Endothelial cell of umbilical vein (primary cell): ENCODE results near the gene CLCN6. TPM values are rescaled to one million over a fixed set of nuclear protein-coding genes. Genes with fewer than 3 reads are reported as not detected.

Source experiments
- BruUV-seq: library from RNA; stranded (reverse); fragments of 400-500 nt; replicated peaks from 2 replicates; lab custom pipeline; 2021; lab: Mats Ljungman, UMichigan
- CTCF ChIA-PET: fragments of 300-600, 350-600 bp; sonication (Branson Sonifier 250); formaldehyde crosslinking; loops from one replicate; lab custom pipeline; 2021; ENCODE audit warnings: antibody characterized with exemption, inconsistent platforms; lab: Charles Lee
- POLR2A ChIA-PET: fragments of 300-600, 350-600 bp; sonication (Branson Sonifier 250); formaldehyde crosslinking; loops from one replicate; lab custom pipeline; 2021; ENCODE audit warnings: antibody characterized with exemption, inconsistent platforms; lab: Charles Lee
- DNase-seq: peaks from one replicate; pipeline ENCODE4 v3.0.0-alpha.2; 2011; ENCODE audit warnings: low read depth, low spot score
- FAIRE-seq: peaks from 2 replicates; lab custom pipeline; 2011; peaks lifted over from hg19 to GRCh38; lab: Jason Lieb, UNC
- H2AFZ ChIP-seq: 2 replicates; pipeline ENCODE4 v1.6.0; 2012; ENCODE audit warnings: low read depth, low read length, control low read depth, inconsistent platforms
- H3K27ac ChIP-seq: 2 replicates; pipeline ENCODE4 v1.5.1; 2011; ENCODE audit warnings: low read depth, mild to moderate bottlenecking, control low read depth, low read length, moderate library complexity; ENCODE audit not compliant: insufficient read depth
- H3K27me3 ChIP-seq, 2 experiments: 2 replicates each; pipeline versions ENCODE4 v1.6.0 to v1.6.1; 2011; ENCODE audit warnings: low read length in 2 of 2, mixed read lengths in 1 of 2; ENCODE audit not compliant: control insufficient read depth in 2 of 2, insufficient read depth in 2 of 2
- H3K36me3 ChIP-seq, 2 experiments: 2 replicates in 1 of 2; 3 replicates in 1 of 2; pipeline ENCODE4 v1.5.1; 2011; ENCODE audit warnings: low read length in 2 of 2, mild to moderate bottlenecking in 1 of 2, moderate library complexity in 1 of 2; ENCODE audit not compliant: control insufficient read depth in 2 of 2, insufficient read depth in 2 of 2; ENCODE audit errors: extremely low read depth in 1 of 2
- H3K4me1 ChIP-seq: 3 replicates; pipeline ENCODE4 v1.5.1; 2011; ENCODE audit warnings: mild to moderate bottlenecking, low read length; ENCODE audit not compliant: control insufficient read depth, insufficient read depth; ENCODE audit errors: extremely low read depth
- H3K4me2 ChIP-seq: 2 replicates; pipeline ENCODE4 v1.6.1; 2011; ENCODE audit warnings: low read length, control low read depth, mixed read lengths; ENCODE audit not compliant: insufficient read depth
- H3K4me3 ChIP-seq, 3 experiments: fragments of 200-600 bp in 1 of 3; sonication (generic), shearing (Covaris generic) in 1 of 3; replicated peaks in 1 of 3; 2 replicates each; pipeline ENCODE4 v1.5.1; 2011 to 2016; ENCODE audit warnings: control low read depth in 3 of 3, low read length in 3 of 3, mild to moderate bottlenecking in 2 of 3, inconsistent platforms in 1 of 3, low read depth in 1 of 3, moderate library complexity in 1 of 3; ENCODE audit not compliant: insufficient read depth in 1 of 3
- H3K79me2 ChIP-seq: 2 replicates; pipeline ENCODE4 v1.6.0; 2012; ENCODE audit warnings: low read length, inconsistent platforms; ENCODE audit not compliant: control insufficient read depth, insufficient read depth
- H3K9ac ChIP-seq: replicated peaks from 2 replicates; pipeline ENCODE3; 2011; ENCODE audit warnings: low read length, control low read depth; ENCODE audit not compliant: insufficient read depth; ENCODE audit errors: extremely low read depth
- H3K9me1 ChIP-seq: replicated peaks from 3 replicates; pipeline ENCODE4 v1.6.0; 2011; ENCODE audit warnings: mild to moderate bottlenecking, low read length; ENCODE audit not compliant: control insufficient read depth, insufficient read depth; ENCODE audit errors: extremely low read depth
- H3K9me3 ChIP-seq: replicated peaks from 2 replicates; pipeline ENCODE4 v1.5.1; 2012; ENCODE audit warnings: low read length, inconsistent platforms; ENCODE audit not compliant: control insufficient read depth, insufficient read depth
- H4K20me1 ChIP-seq: replicated peaks from 2 replicates; pipeline ENCODE3; 2011; ENCODE audit warnings: mild to moderate bottlenecking, low read length; ENCODE audit not compliant: control insufficient read depth, insufficient read depth; ENCODE audit errors: extremely low read depth
- EZH2 ChIP-seq: IDR thresholded peaks from 2 replicates; pipeline ENCODE4 v1.6.1; 2012; ENCODE audit warnings: borderline replicate concordance, low read depth, mild to moderate bottlenecking, moderate library complexity, low read length, inconsistent platforms; ENCODE audit not compliant: severe bottlenecking
- GATA2 ChIP-seq: IDR thresholded peaks from 2 replicates; pipeline ENCODE4 v1.7.0; 2011; ENCODE audit warnings: low read depth, mild to moderate bottlenecking, moderate library complexity, mixed read lengths, low read length; ENCODE audit not compliant: insufficient read length, insufficient read depth
- JUN ChIP-seq: IDR thresholded peaks from 2 replicates; pipeline ENCODE4 v1.6.1; 2011; ENCODE audit warnings: borderline replicate concordance, low read depth; ENCODE audit not compliant: insufficient read length, insufficient read depth
- MAX ChIP-seq: IDR thresholded peaks from 2 replicates; pipeline ENCODE4 v1.6.1; 2011; ENCODE audit not compliant: insufficient read depth, insufficient read length
- MYC ChIP-seq: IDR thresholded peaks from one replicate; pipeline ENCODE4 v1.6.1; 2011; ENCODE audit warnings: mild to moderate bottlenecking, low read depth, low read length
- POLR2A ChIP-seq: IDR thresholded peaks from 2 replicates; pipeline ENCODE4 v1.6.1; 2012; ENCODE audit warnings: low read depth, mild to moderate bottlenecking, control low read depth, low read length
- dilution Hi-C: fragments of 300-500 bp; cut with MboI; formaldehyde crosslinking; loops from one replicate; pipeline ENCODE4 v1.15.0; 2019; ENCODE audit warnings: low sequenced_read_pairs; ENCODE audit not compliant: extremely low pct_ligation_motif_present
- intact Hi-C: fragments of 100-400 bp; cut with micrococcal nuclease; formaldehyde crosslinking; loops from one replicate; pipeline ENCODE4 v1.10.0; 2022
- polyA plus RNA-seq, 4 experiments: library from polyadenylated mRNA; depleted of rRNA in 3 of 4; stranded (reverse) in 3 of 4; unstranded in 1 of 4; fragments of >200 nt; gene quantifications; 2 replicates each; pipeline versions ENCODE4 v1.2.1 to v1.2.3, GENCODE V29; 2011 to 2012; ENCODE audit warnings: missing spikeins in 1 of 4
- total RNA-seq: library from RNA; stranded (reverse); gene quantifications from 2 replicates; pipeline ENCODE4 v1.2.3, GENCODE V29; 2021

CLCN6 gene
- total and polyA plus RNA-seq, 2 donors (not counting 3 experiments of a cell fraction or from before 2014, with no cell fraction given) = 20.4 to 41.2 TPM

GRCh38 chr1:11761988-11762406 lies 44.0 kb upstream of the CLCN6 start, which contains the start of gene C1orf167:
Gene C1orf167, plus strand, starts transcription at chr1:11762193. Its CDS starts 2,208 bp downstream, at chr1:11764401.
- Histone ChIP-seq H4K20me1 (no peaks in the 10 kb centered on the region), H3K9me1 (no peaks in the 10 kb centered on the region), H3K4me2 (no peak within 1 kb of the TSS), H3K9me3 (no peaks in the 10 kb centered on the region), H3K36me3 (no peaks in the 10 kb centered on the region), H3K9ac (no peak within 1 kb of the TSS), H2AFZ (no peak within 1 kb of the TSS), H3K4me1 (no peaks in the 10 kb centered on the region), H3K27ac (no peak within 1 kb of the TSS), H3K4me3 (no peak within 1 kb of the TSS), H3K79me2 (no peaks in the 10 kb centered on the region), H3K27me3 (peaks cover 0 to 6% of the 10 kb centered on the region in 2 experiments)
- no peak for FAIRE-seq
- BruUV-seq = no TSS peak
- peak; percentile 26 for TF ChIP-seq MAX
- no peak for TF ChIP-seq EZH2
- ChIA-PET POLR2A (no interaction called here), CTCF (no interaction called here)
- no peak for DNase-seq
- dilution Hi-C loops = no loop called here
- intact Hi-C loops = no loop called here

GRCh38 chr1:11764115-11764514 lies 41.9 kb upstream of the CLCN6 start:
- no TSS peak for BruUV-seq
- FAIRE-seq (no peak), DNase-seq (no peak)
- Histone ChIP-seq H3K4me3 (no peak overlapping the region), H3K27me3 (peaks cover 0 to 6% of the 10 kb centered on the region in 2 experiments), H3K4me1 (peaks cover 3% of the 10 kb centered on the region), H4K20me1 (no peaks in the 10 kb centered on the region), H2AFZ (no peak overlapping the region), H3K27ac (no peak overlapping the region), H3K9ac (no peak overlapping the region), H3K4me2 (no peak overlapping the region), H3K9me1 (no peaks in the 10 kb centered on the region), H3K79me2 (no peaks in the 10 kb centered on the region), H3K36me3 (no peaks in the 10 kb centered on the region), H3K9me3 (no peaks in the 10 kb centered on the region)
- POLR2A ChIA-PET = no interaction called here
- TF ChIP-seq MYC = no peak
- no peak for TF ChIP-seq JUN
- TF ChIP-seq GATA2 = no peak
- no peak for TF ChIP-seq POLR2A
- CTCF ChIA-PET = no interaction called here
- intact Hi-C loops (no loop called here), dilution Hi-C loops (no loop called here)
